Ascending aorta (tissue), 2 donors: ENCODE results near the gene RNF152. TPM values are rescaled to one million over a fixed set of nuclear protein-coding genes. Genes with fewer than 3 reads are reported as not detected.

Source experiments
- DNase-seq, 2 donors: peaks; one replicate each; pipeline ENCODE4 v3.0.0-alpha.2; 2019; ENCODE audit warnings: low spot score in 2 of 2
- H3K27ac ChIP-seq, 2 donors: fragments of 200-600 bp; sonication (generic); one replicate each; pipeline ENCODE4 v1.5.1; 2016 to 2017; ENCODE audit warnings: mild to moderate bottlenecking in 1 of 2
- H3K27me3 ChIP-seq: fragments of 200-600 bp; sonication (generic); one replicate; pipeline ENCODE4 v1.5.1; 2017
- H3K36me3 ChIP-seq, 2 donors: fragments of 200-600 bp; sonication (generic); one replicate each; pipeline ENCODE4 v1.5.1; 2016
- H3K4me1 ChIP-seq, 2 donors: fragments of 200-600 bp; sonication (generic); one replicate each; pipeline ENCODE4 v1.5.1; 2016 to 2017; ENCODE audit warnings: mild to moderate bottlenecking in 1 of 2
- H3K4me3 ChIP-seq, 2 donors: fragments of 200-600 bp; sonication (generic); one replicate each; pipeline ENCODE4 v1.5.1; 2016 to 2017; ENCODE audit warnings: mild to moderate bottlenecking in 1 of 2
- H3K9me3 ChIP-seq, 2 donors: fragments of 200-600 bp; sonication (generic); one replicate each; pipeline ENCODE4 v1.5.1; 2016
- CTCF ChIP-seq, 3 experiments: fragments of 200-600 bp in 2 of 3; fragments of 450-650 bp in 1 of 3; sonication (generic) in 2 of 3; IDR thresholded peaks; one replicate each; pipeline ENCODE4 v1.5.1; 2016 to 2019; ENCODE audit warnings: antibody characterized with exemption in 3 of 3, mild to moderate bottlenecking in 1 of 3, moderate library complexity in 1 of 3
- intact Hi-C: fragments of 100-400 bp; cut with DNase I; formaldehyde crosslinking; loops from one replicate; pipeline ENCODE4 v1.15.1; 2023
- total RNA-seq: library from RNA; depleted of rRNA; stranded (reverse); fragments of >200 nt; gene quantifications from one replicate; pipeline ENCODE4 v1.1.0, GENCODE V29; 2016

The RNF152 gene
- total RNA-seq = 9.6 TPM

- peak in 1 of 2 donors; percentile 68 for DNase-seq
- Histone ChIP-seq H3K4me1 (peaks cover 0 to 14% of the 10 kb centered on the region in 2 donors), H3K4me3 (peak within 1 kb of the TSS; percentile 93 to 95), H3K9me3 (no peaks in the 10 kb centered on the region), H3K36me3 (no peaks in the 10 kb centered on the region), H3K27me3 (no peaks in the 10 kb centered on the region), H3K27ac (peak within 1 kb of the TSS; percentile 67 to 84)
- intact Hi-C loops = loop anchor here (1.0 to 5.0 kb wide), 5 partner anchors 40 to 256 kb away; no protein-coding TSS in a partner anchor
- no peak for TF ChIP-seq CTCF (IDR thresholded peaks at IDR 0.05)
These were observed at the start of gene RNF152 for GRCh38 chr18:61892683-61893308. RNF152 (minus strand) TSS chr18:61893007; CDS start chr18:61816463, 76,544 bp downstream.

GRCh38 chr18:61941948-61942471 lies 49.2 kb upstream of the RNF152 start:
- Histone ChIP-seq H3K27me3 (no peaks in the 10 kb centered on the region), H3K4me1 (peaks cover 0 to 4% of the 10 kb centered on the region in 2 donors), H3K36me3 (no peaks in the 10 kb centered on the region), H3K9me3 (no peaks in the 10 kb centered on the region), H3K4me3 (no peak overlapping the region), H3K27ac (no peak overlapping the region)
- intact Hi-C loops = no loop called here
- DNase-seq = no peak
- TF ChIP-seq CTCF (IDR thresholded peaks at IDR 0.05) = no peak

- DNase-seq = no peak
- intact Hi-C loops = no loop called here
These were observed 46.4 kb upstream of the RNF152 start for GRCh38 chr18:61939046-61939674.

GRCh38 chr18:61935362-61935761 lies 42.6 kb upstream of the RNF152 start:
- H3K4me3 ChIP-seq = no peak overlapping the region
- no peaks in the 10 kb centered on the region for H3K27me3 ChIP-seq
- H3K27ac ChIP-seq = no peak overlapping the region
- intact Hi-C loops = no loop called here
- no peak for TF ChIP-seq CTCF (IDR thresholded peaks at IDR 0.05)
- no peaks in the 10 kb centered on the region for H3K36me3 ChIP-seq
- DNase-seq = no peak
- H3K9me3 ChIP-seq = no peaks in the 10 kb centered on the region
- H3K4me1 ChIP-seq = no peaks in the 10 kb centered on the region

More at GRCh38 chr18:61939046-61939674, 46.4 kb upstream of the RNF152 start:
- no peak for TF ChIP-seq CTCF (IDR thresholded peaks at IDR 0.05)
- Histone ChIP-seq H3K4me1 (no peaks in the 10 kb centered on the region), H3K9me3 (no peaks in the 10 kb centered on the region), H3K27ac (no peak overlapping the region), H3K4me3 (no peak overlapping the region), H3K27me3 (no peaks in the 10 kb centered on the region), H3K36me3 (no peaks in the 10 kb centered on the region)

- no peak overlapping the region for H3K27ac ChIP-seq
- no peak overlapping the region for H3K4me3 ChIP-seq
- no peaks in the 10 kb centered on the region for H3K9me3 ChIP-seq
- DNase-seq = no peak
- no peaks in the 10 kb centered on the region for H3K4me1 ChIP-seq
- H3K36me3 ChIP-seq = no peaks in the 10 kb centered on the region
- no peaks in the 10 kb centered on the region for H3K27me3 ChIP-seq
- intact Hi-C loops = no loop called here
- no peak for TF ChIP-seq CTCF (IDR thresholded peaks at IDR 0.05)
These were observed 39.0 kb upstream of the RNF152 start for GRCh38 chr18:61931654-61932379.
